ENCODE data around the gene ESF1.

DNA sequence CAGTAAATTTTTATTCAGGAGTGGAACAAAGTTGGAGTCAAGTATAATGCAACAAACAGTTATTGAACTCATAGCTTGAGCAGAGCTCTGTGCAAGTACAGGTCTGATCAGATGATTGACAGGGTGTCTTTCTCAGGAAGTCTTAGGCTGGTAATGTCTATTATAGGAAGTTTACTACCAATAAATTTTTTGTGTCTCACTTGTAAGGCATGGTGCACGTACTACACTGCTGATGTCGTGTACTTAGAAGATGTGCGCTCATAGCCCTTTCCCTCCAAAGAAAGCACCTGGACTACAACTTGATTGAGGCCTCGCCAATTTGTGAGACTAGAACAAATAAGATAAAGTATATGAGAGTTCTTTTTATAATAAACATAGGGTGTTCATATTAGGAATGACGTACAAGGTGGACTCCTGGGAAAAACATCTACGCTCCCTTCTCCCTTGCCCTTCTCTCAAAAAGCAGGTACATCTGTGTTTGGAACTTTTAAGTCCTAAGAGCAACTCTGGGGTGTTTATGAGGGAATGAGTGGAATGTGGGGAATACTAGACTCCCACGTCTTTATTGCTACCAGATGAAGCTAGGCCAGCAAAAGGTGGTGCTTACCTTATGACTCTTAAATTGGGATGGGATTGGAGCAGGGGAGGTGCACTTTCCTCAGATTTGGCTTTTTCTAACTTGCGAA is 1.6 kb upstream of the ESF1 start:
- TF ChIP-seq, protein P1, sequence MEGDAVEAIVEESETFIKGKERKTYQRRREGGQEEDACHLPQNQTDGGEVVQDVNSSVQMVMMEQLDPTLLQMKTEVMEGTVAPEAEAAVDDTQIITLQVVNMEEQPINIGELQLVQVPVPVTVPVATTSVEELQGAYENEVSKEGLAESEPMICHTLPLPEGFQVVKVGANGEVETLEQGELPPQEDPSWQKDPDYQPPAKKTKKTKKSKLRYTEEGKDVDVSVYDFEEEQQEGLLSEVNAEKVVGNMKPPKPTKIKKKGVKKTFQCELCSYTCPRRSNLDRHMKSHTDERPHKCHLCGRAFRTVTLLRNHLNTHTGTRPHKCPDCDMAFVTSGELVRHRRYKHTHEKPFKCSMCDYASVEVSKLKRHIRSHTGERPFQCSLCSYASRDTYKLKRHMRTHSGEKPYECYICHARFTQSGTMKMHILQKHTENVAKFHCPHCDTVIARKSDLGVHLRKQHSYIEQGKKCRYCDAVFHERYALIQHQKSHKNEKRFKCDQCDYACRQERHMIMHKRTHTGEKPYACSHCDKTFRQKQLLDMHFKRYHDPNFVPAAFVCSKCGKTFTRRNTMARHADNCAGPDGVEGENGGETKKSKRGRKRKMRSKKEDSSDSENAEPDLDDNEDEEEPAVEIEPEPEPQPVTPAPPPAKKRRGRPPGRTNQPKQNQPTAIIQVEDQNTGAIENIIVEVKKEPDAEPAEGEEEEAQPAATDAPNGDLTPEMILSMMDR (IDR thresholded peaks at IDR 0.05) = no peak
- no peak for TF ChIP-seq ZFX (IDR thresholded peaks at IDR 0.05; ENCODE audit: borderline replicate concordance)
